HL-60/S4 treated with phorbol 12-myristate 13-acetate at 8.2 ng/mL for 4 days and 3 days (cell line): ENCODE data around the gene SMIM1.

Source experiments
- in situ Hi-C: fragments of 300-500 bp; cut with MboI; formaldehyde crosslinking; loops from 2 replicates; pipeline ENCODE4 v1.15.0; 2022; ENCODE audit warnings: low sequenced_read_pairs

Gene SMIM1

DNA sequence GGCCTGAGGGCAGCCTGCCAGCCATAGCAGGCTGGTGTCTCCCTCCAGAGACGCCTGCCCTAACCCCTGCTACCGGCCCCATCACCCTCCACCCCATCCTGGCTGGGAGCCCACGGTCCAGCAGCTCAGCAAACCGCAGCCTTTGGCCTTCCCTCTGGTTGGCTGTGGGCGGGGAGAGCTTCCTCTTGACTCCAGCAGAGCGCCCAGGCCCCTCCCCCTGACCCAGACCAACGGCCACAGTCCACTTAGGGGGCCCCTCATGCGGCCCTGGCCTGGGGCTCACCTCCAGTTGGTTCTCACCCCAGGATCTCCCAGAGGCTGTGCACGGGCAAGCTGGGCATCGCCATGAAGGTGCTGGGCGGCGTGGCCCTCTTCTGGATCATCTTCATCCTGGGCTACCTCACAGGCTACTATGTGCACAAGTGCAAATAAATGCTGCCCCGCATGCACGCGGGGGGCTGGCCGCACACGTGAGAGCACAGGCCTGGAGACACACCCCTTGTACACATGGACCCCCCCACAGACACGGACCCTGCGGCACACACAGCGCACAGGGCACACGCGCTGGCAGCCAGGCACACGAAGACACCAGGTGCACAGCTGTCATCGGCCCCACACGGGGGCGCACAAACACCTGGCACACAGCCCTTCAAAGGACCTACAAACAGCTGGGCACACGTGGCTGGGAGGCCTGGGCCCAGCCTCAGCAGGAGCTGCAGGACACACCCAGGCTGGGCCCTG is 3.1 kb downstream of the SMIM1 start:
- in situ Hi-C loops: no loop called here

- in situ Hi-C loops: no loop called here
Observed at GRCh38 chr1:3776231-3776961, 3.8 kb downstream of the SMIM1 start.

GRCh38 chr1:3777078-3777547 is 4.6 kb downstream of the SMIM1 start:
- in situ Hi-C loops: no loop called here

GRCh38 chr1:3777647-3778589 is 5.4 kb downstream of the SMIM1 start:
- in situ Hi-C loops: no loop called here

GRCh38 chr1:3778590-3779264 is 6.2 kb downstream of the SMIM1 start:
- in situ Hi-C loops: no loop called here

DNA sequence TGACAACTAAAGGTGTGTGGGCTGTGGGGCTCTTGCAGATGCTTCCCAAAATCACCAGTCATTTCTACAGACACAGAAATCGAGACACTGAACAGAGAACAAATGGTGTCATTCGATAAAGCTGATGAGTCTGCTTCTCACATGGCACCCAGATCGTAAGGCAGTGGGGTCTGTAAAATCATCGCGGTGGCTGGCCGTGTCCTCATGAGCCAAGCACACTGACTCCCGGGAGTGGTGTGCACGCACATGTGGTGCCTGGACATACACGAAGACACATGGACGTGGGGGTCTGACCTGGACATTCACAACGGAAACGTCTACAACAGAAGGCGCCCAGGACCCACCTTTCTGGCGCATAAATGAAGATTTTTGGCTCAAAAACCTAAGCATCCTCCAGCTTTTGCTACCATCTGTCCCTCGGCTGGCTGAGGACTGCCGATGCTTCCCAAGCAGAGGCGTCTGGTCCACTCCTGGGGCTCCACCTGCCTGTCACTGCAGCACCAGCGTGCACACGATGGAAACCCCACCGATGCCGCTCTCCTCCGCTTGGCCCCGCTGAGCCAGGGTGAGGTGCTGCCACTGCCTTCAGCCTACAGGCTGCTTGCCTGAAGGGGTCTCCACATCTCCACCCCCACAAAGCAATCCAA is 6.8 kb downstream of the SMIM1 start:
- in situ Hi-C loops: no loop called here

GRCh38 chr1:3779912-3780416 is 7.4 kb downstream of the SMIM1 start:
- in situ Hi-C loops: no loop called here

GRCh38 chr1:3780901-3781300 is 8.4 kb downstream of the SMIM1 start:
- in situ Hi-C loops: no loop called here

- in situ Hi-C loops: no loop called here
Observed at GRCh38 chr1:3783651-3784474, 11.3 kb downstream of the SMIM1 start.

GRCh38 chr1:3785045-3785444 is 12.5 kb downstream of the SMIM1 start:
- in situ Hi-C loops: no loop called here

DNA sequence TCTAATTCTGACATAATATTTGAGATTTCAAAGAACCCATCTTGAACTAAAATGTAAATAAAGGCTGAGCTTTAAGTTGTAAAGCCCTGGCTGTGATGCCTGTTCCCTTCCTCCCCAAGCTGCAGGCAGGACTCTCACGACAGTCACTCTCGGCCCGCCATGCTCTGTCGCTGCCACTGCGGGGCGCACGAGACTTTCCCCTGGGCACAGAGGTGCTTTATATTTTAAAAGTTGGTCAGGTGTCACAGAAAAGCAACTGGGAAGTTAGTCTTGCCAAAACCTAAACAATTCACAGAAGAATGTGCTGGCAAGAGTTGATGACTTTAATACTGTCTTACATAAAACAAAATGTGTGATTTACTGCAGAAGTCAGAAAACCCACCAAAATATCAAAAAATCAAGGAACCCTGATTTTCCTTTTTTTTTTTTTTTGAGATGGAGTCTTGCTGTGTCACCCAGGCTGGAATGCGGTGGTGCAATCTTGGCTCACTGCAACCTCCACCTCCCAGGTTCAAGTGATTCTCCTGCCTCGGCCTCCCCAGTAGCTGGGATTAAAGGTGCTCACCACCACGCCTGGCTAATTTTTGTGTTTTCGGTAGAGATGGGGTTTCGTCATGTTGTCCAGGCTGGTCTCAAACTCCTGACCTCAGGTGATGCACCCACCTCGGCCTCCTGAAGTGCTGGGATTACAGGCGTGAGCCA is 13.1 kb downstream of the SMIM1 start:
- in situ Hi-C loops: no loop called here

DNA sequence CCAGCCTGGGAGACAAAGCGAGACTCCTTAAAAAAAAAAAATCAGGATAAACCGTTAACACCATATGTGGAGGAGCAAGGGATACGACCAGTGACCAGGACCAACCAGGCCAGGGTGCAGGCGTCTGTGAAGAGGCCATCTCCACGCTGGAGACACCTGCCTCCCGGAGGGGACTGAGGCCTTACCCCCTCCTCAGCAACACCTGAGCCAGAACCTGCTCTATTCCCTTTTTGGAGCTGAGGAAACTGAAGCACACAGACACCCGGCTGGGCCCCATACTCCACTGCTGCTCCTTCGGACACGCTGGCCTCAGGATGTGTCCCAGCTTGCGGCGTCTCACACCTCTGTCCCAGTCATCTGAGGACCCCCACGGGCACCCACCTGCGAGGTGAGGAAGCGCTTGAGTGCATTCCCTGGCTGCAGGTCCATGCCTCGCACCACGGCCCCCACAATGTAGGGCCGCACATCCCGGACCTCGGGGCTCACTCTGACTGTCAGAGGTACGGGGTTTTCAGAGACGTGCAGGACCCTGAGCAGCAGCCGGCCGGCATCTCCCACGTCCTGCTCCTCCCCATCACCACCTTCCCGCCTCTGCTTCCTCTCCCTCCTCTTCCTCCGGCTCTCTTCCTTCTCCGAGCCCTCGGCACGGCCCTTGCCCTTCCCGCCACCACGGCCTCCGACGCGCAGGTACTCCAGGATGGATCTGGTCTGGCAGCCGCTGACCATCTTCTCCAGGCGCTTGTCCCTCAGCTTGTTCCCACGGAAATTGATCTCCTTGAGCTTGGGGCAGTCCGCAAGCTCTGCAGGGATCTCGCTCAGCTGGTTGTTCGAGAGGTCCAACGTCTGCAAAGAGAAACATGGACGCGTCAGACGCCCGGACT is 14.2 kb downstream of the SMIM1 start:
- in situ Hi-C loops: no loop called here

- in situ Hi-C loops: no loop called here
Observed at GRCh38 chr1:3787349-3787715, 14.8 kb downstream of the SMIM1 start.

DNA sequence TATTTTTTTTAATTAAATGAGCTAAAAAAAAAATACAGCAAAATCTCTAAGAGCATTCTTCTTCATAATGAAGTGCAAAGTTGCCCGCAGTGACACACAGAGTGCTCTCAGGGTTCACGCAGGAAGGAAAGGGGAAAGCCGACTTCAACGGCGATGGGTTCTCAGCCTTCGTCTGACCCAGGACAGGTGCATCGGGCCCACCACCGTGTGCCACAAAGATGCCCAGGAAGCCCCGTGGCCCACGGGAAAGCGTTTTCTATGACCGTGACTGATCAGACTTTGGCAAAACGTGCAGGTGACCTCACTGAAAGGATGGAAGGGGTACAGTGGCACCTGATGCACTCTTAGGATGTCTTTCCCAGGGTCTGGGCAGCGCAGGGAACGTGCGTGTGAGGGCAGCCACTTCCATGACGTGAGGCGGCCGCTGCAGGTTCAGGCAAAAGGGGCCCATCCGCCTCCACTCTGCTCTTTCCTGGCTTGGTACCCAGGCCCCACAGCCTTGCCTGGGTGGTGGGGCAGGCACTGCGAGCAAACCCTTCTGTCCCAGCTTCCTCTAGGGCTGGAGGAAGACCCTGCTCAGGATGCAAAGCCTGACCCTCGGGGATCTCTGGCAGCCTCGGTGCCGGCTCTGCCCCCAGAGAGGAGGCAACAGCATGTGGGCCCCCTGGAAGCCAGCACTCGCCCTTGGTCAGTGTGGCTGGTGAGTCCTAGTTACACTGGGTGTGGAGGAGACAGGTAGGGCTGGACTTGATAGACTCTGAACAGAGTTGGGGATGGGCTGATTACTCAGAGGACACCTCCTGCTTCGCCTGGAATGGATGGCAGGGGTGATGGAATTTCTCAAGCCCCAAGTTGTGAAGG is 15.4 kb downstream of the SMIM1 start:
- in situ Hi-C loops: no loop called here

DNA sequence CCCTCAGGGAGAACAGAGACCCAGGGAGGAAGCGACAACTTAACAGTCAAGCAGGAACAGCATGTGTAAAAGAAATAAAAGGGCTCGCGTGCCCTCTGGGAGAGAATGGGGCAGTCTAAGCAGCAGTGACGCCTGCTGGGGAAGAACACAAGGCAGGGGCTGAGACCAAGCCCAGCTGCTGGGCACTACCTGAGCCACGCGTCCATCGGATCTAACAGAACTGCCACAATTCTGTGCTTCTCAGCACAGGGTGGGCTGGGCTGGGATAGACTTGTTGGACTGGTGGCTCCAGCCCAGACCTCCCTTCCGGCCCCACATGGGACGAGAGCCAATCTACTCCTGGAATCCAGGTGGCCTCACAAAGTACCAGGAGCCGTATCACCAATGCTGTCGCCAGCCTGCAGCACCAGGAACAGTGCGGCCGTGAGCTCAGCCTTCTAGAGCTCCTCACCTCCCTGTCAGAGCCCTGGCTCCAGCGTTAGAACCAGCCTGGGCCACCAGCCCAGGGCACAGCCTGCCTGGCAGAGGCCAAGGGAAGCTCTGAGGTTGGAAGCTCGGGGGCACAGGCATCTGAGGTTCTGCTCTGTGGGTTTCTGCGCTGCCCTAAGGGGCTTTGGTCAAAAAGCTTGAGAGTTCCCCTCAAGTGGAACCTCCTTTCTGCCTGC is 16.3 kb downstream of the SMIM1 start:
- in situ Hi-C loops: no loop called here
